Limb (tissue), 2 donors: ENCODE data around the gene IDH3A.

Experiments used
- DNase-seq, 2 donors: peaks; one replicate each; pipeline ENCODE4 v3.0.0-alpha.2; 2016; ENCODE audit errors: extremely low spot score in 2 of 2

IDH3A gene

DNA sequence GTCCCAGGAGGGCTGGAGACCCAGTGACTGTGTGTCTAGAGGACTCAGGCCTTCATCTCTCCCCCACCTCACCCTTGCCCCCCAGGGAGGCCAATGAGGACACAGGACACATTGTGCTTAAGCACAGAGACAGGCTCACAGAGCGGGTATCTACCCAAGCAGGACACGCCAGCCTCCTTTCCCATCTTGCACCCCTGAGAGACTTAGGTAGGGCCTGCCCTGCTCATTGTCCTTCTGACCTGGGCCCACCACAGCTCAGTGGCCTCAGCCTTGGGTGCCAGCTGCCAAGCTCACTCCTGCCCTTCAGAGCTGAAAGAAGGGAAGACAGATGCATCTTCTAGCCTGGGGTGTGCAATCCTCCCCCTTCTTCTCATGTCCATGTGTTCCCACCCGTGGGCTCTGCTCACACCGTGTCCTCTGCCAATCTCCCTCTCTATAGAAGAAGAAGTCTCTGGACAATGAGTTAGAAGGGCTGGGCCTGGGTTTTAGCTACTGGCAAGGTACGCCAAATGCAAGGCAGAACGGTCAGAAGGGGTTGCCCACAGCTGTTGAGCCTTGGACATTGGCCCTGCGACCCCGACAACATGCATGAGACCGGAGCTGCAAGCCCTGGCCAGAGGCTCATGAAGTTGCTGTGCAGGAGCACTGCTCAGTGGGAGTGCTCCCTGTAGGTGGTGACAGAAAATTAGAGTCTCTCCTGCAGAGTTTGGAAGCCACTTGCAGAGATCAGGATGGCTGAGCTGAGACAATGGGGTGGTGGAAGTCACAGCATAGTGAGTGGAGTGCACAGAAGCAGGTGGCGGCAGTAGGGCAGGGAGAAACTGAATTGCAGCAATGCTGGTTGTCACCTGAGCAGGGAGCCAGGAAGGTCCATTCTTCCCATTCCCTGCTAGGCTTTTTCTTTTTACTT is 52.4 kb downstream of the IDH3A start:
- no peak for DNase-seq

- no peak for DNase-seq
These were observed 54.4 kb downstream of the IDH3A start for GRCh38 chr15:78203346-78204225.

- DNase-seq: peak in 1 of 2 donors; percentile 18
These were observed 55.5 kb downstream of the IDH3A start for GRCh38 chr15:78204351-78205309.

DNA sequence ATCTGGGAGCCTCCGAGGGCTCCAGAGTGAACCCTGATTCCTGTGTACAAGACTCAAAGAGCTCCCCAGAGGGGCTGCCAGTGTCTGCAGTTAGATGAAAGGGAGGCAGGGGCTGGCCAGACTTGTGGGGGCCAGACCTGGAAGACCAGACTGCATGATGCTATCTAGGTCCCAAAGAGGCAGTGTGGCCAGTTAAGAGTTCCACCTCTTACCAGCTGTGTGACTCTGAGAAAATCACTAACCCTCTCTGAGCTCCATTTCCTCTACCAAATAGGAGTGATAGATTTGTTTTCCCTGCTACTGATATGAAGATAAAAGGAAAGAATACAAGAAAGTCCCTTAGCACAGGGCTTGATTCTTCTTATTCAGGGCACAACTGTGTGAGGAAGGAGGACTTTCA is 56.2 kb downstream of the IDH3A start:
- no peak for DNase-seq

GRCh38 chr15:78205856-78206255 is 56.7 kb downstream of the IDH3A start:
- no peak for DNase-seq

DNA sequence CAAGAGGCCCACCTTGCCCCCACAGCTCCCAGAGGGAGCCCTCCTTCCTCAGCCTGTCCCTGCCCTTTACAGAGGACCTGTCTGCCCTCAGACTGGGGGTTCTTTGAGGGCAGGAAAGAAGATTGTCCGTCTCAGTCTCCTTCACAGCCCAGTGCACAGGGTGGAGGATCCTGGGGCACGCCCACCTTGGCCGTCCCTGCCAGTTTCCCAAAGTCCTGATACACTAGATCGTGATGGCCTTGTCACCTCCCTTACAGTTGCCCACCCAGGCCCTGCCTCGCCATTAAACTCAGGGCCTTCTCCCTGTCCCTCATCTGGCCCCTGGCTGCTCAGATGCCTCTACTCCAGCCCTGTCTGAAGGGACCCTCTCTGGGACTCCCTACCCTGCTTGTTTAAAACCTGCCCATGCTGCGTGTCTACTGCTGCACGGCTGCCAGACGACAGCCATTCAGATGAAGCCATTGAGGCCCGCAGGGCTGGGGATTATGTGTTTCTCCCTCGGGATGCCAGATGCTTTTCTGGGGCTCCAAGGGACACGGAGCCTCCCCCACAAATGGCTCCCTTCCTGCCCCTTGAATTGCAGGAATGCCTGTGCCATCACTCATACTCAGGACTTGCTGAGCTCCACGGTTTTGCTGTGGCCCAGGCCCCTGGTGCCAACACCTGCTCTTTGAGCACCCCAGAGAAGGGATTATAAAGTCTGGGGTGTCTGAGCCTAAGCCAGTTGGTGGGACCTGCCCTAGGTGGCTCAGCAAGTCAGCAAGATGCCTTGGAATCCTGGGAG is 57.4 kb downstream of the IDH3A start:
- no peak for DNase-seq

GRCh38 chr15:78207110-78207458 is 57.9 kb downstream of the IDH3A start:
- no peak for DNase-seq

GRCh38 chr15:78207641-78208340 is 58.6 kb downstream of the IDH3A start:
- DNase-seq: no peak

- no peak for DNase-seq
These were observed 59.2 kb downstream of the IDH3A start for GRCh38 chr15:78208341-78208844.

DNA sequence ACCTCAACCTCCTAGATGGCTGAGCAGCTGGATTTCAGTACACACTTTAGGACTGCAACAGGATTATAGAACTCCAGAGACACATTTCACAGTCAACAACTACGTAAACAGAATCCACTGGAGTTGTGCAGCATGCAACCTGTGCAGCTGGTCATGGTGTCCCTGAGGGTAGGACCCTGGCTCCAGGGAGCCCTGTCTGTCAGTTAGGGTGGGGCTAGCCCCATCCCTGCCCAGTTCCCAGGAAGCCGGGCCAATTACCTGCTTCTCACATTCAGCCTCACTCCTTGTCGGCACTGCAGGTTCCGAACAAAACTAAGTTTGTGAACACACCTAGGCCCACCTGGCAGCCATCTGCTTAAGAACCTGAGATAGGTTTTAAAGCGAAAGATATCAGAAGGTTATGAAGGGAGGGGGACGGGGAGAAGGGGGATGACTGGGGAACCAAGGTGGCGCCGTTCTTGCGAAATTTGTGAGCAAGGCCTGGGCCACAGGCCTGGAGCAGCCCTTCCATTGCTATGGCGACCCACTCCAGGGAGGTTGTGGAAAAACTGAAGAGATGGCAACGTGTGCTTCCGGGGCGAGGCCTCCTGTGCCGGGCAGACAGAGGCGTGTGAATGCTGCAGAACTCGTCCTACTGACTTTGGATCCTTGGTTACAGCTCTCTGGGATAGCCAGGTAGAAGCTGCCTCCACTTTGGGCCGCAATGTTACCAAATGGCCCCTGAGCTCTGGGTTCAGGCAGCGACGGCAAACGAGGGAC is 59.9 kb downstream of the IDH3A start:
- DNase-seq: no peak

GRCh38 chr15:78209646-78210348 is 60.6 kb downstream of the IDH3A start:
- no peak for DNase-seq

- no peak for DNase-seq
These were observed 61.2 kb downstream of the IDH3A start for GRCh38 chr15:78210349-78210717.

- no peak for DNase-seq
These were observed 62.2 kb downstream of the IDH3A start for GRCh38 chr15:78211189-78211921.

DNA sequence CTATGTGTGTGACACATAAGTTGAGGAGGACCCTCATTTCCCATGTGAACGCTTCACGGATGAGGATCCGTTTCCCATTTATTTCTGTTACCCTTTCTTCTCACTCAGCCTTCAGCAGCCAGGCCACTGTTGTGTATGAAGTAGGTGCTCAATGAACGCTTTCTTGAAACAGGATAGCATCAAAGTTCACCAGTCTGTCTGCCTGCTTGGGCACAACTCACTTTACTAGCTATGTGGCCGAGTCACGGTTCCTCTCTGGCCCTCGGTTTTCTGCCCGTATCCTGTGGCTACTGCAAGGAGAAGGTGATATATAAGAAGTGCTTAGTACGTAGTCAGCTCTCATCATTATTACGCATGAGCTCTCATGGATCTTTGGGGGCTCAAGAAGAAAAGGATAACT is 62.8 kb downstream of the IDH3A start:
- no peak for DNase-seq

- no peak for DNase-seq
These were observed 63.6 kb downstream of the IDH3A start for GRCh38 chr15:78212546-78213424.

DNA sequence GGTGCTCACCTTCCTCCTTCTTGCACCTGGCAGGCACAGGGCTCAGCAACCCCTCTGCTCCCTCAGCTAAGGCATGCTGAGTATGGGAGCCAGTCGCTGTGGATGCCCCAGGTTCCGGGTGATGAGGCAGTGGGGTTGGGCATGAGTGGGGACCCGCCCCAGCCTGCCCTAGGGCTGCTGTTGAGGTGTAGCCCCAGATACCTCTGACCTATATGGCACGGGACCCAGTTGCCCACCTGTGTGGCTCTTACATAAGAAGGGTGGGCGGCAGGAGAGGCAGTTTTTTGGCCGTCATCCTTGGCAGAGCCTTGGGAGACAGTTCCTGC is 64.2 kb downstream of the IDH3A start:
- no peak for DNase-seq

DNA sequence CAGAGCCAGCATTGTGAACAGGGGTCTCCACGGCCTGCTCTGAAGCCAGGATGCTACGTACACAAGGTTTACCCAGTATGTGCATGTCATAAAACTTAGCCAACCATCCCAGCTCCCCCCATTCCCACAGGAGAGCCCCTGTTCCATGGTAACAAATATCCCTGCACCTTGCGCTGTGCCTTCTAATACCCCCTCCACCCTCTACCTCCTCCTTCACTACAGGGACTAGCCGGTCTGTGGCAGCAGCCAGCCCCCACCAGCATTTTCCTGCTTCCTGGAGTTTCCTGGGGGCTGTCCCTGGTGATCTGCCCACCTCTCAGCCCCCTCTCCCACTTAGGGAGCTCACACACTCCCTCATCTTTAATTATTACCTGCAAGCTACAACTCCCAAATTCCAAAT is 64.8 kb downstream of the IDH3A start:
- DNase-seq: no peak
